ENCODE results near the gene MTSS2. TPM values are rescaled to one million over a fixed set of nuclear protein-coding genes. Genes with fewer than 3 reads are reported as not detected.

MTSS2 gene
- total RNA-seq, 1 donor from 2014 or later = 9.9 TPM

Other genes starting within 250 kb of the MTSS2 start
- gene ST3GAL2, start 247.0 kb downstream of the MTSS2 start, total RNA-seq = 35.9 and 42.1 TPM in 2 replicates
- gene FCSK, start 231.5 kb downstream of the MTSS2 start, total RNA-seq = 7.4 and 11.9 TPM in 2 replicates
- 63.2 and 75.5 TPM in 2 replicates for gene COG4, start 162.5 kb downstream of the MTSS2 start, total RNA-seq
- gene SF3B3, start 162.2 kb downstream of the MTSS2 start, total RNA-seq = 62.3 and 82.3 TPM in 2 replicates
- gene IL34, start 39.5 kb downstream of the MTSS2 start, total RNA-seq = 4.9 and 6.7 TPM in 2 replicates
- 13.6 and 25.0 TPM in 2 replicates for gene VAC14, start 115.1 kb upstream of the MTSS2 start, total RNA-seq